Osteocyte (in vitro differentiated cells): Measurements from ENCODE around the gene TMEM9B. TPM values are rescaled to one million over a fixed set of nuclear protein-coding genes. Genes with fewer than 3 reads are reported as not detected.

Experiments used
- DNase-seq: peaks from one replicate; pipeline ENCODE4 v3.0.0; 2021; ENCODE audit warnings: mixed read lengths; ENCODE audit not compliant: unreplicated experiment; ENCODE audit errors: extremely low spot score
- H3K27ac Mint-ChIP-seq: one replicate; pipeline ENCODE4 v1.8.0; 2021; ENCODE audit warnings: mild to moderate bottlenecking, mixed read lengths; ENCODE audit not compliant: unreplicated experiment
- H3K27me3 Mint-ChIP-seq: one replicate; pipeline ENCODE4 v1.8.0; 2021; ENCODE audit warnings: mixed read lengths; ENCODE audit not compliant: unreplicated experiment
- H3K36me3 Mint-ChIP-seq: one replicate; pipeline ENCODE4 v1.8.0; 2021; ENCODE audit warnings: mixed read lengths; ENCODE audit not compliant: unreplicated experiment
- H3K4me1 Mint-ChIP-seq: one replicate; pipeline ENCODE4 v1.8.0; 2021; ENCODE audit warnings: mixed read lengths; ENCODE audit not compliant: unreplicated experiment
- H3K4me3 Mint-ChIP-seq: one replicate; pipeline ENCODE4 v1.8.0; 2021; ENCODE audit warnings: mild to moderate bottlenecking, moderate library complexity, mixed read lengths; ENCODE audit not compliant: unreplicated experiment
- H3K9me3 Mint-ChIP-seq: one replicate; pipeline ENCODE4 v1.8.0; 2021; ENCODE audit warnings: mixed read lengths; ENCODE audit not compliant: unreplicated experiment
- total RNA-seq: library from RNA; stranded (reverse); gene quantifications from 2 replicates; pipeline ENCODE4 v1.2.1, GENCODE V29; 2021
- TF ChIP-seq, protein P1 (sequence below): fragments of 200-600 bp; sonication (generic); IDR thresholded peaks from 2 replicates; pipeline ENCODE4 v1.5.0; 2021; ENCODE audit warnings: antibody characterized with exemption, mild to moderate bottlenecking, moderate library complexity

Gene TMEM9B
- total RNA-seq, 1 donor from 2014 or later: 35.9 TPM

DNA sequence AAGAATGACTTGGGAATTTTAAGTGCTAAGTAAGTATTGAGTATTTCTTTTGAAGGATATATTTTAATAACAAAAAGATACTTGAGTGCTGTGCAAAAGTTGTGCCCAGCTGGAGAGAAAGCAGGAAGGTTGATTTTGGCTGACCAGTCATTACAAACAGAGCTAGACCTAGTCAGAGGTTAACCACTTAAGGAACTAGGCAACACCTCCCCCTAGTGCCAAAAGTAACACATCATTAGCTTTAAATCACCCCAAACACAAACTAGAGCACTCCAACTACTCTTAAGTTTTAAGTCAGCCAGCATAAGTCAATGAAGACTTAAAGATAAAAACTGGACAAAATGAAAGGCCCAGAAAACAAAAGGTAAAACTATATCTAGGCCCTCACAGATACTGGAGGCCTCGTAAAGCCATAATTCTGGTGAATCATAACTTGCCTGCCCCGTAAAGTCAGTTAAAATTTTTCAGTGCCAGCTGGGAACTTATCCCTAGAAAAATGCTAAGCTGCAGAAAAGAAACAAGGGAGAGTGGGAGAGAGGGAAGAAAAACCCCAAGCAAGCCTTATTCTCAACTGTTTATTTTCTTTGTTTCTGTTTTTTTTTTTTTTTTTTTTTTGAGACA lies 4.6 kb downstream of the TMEM9B start:
- DNase-seq: no peak
- Mint-ChIP-seq H3K27ac (peak overlapping the region; percentile 45), H3K9me3 (no peaks in the 10 kb centered on the region), H3K36me3 (peaks cover 3% of the 10 kb centered on the region), H3K4me3 (no peak overlapping the region), H3K27me3 (no peaks in the 10 kb centered on the region), H3K4me1 (peaks cover 29% of the 10 kb centered on the region)
- TF ChIP-seq, protein P1, sequence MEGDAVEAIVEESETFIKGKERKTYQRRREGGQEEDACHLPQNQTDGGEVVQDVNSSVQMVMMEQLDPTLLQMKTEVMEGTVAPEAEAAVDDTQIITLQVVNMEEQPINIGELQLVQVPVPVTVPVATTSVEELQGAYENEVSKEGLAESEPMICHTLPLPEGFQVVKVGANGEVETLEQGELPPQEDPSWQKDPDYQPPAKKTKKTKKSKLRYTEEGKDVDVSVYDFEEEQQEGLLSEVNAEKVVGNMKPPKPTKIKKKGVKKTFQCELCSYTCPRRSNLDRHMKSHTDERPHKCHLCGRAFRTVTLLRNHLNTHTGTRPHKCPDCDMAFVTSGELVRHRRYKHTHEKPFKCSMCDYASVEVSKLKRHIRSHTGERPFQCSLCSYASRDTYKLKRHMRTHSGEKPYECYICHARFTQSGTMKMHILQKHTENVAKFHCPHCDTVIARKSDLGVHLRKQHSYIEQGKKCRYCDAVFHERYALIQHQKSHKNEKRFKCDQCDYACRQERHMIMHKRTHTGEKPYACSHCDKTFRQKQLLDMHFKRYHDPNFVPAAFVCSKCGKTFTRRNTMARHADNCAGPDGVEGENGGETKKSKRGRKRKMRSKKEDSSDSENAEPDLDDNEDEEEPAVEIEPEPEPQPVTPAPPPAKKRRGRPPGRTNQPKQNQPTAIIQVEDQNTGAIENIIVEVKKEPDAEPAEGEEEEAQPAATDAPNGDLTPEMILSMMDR: peak; percentile 79

DNA sequence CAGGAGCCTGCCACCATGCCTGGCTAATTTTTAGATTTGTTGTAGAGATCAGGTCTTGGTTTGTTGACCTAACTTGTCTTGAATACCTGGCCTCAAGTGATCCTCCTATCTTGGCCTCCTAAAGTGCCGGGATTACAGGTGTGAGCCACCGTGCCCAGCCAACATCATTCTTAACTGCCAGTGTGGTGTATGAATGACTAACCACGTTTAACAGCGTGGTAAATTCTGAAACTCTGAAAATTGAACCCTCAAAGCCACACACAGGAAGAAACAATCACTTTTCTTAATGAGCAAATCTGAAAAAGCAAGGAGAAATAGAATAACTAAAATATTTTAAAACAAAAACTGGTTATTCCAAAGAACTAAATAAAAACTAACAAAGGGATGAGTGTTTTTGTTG lies 7.4 kb downstream of the TMEM9B start:
- Mint-ChIP-seq H3K27me3 (no peaks in the 10 kb centered on the region), H3K4me3 (no peak overlapping the region), H3K9me3 (no peaks in the 10 kb centered on the region), H3K4me1 (peaks cover 13% of the 10 kb centered on the region), H3K27ac (no peak overlapping the region), H3K36me3 (peaks cover 11% of the 10 kb centered on the region)
- TF ChIP-seq, protein P1: no peak
- no peak for DNase-seq

DNA sequence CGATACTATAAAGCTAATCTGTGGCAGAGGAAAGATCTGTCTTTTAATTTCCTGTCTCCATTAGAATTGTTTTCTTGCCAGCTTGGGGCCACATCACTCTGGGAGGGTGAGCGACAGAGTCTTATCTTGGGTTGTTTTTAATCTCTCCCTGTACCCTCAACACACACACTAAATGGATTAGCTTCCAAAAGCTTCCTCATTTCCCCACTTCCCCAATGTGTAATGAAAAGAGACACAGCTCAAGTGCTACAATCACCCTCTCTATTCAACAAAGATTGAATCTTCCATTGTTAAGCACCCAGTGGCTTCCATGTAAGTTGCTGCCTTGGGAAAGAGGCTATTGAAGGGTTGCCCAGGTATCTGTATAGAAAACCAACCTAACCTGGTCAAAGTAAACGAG lies 15.4 kb downstream of the TMEM9B start:
- no peaks in the 10 kb centered on the region for H3K4me1 Mint-ChIP-seq
- TF ChIP-seq, protein P1: no peak
- no peak overlapping the region for H3K4me3 Mint-ChIP-seq
- H3K27ac Mint-ChIP-seq: no peak overlapping the region
- DNase-seq: no peak
- H3K27me3 Mint-ChIP-seq: no peaks in the 10 kb centered on the region
- H3K36me3 Mint-ChIP-seq: peaks cover 28% of the 10 kb centered on the region
- no peaks in the 10 kb centered on the region for H3K9me3 Mint-ChIP-seq

DNA sequence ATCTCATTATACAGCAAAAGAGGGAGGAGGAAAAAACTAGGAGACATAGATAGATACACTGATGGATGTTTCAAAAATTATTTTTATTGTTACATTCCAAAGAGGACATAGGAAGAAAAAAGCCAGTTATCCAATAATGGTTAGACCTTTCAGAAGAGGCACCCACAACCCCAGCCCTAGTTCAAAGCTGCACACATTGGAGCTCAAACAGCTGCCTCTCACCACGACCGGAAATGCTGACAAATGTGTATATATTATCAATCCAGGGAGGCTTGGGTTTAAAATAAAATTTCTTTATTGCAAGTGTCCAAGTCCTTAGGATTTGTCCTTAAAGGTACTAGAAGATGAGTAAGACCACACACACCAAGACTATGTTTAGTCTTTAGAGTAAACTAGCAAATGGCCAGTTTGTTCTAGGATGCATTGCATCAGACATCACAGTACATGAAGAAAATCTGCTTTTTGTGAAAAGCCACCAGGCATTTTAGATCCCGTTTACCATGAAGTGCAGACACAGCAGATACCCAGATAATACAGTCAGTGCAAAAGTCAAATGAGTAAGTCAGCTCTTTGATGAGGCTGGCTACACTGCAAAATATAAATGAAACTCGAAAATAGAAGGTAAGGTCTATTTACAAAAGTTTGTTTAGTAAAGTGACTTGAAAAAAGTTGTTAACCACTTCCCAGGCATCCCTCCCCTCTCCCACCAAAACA lies 16.9 kb downstream of the TMEM9B start:
- Mint-ChIP-seq H3K36me3 (peaks cover 23% of the 10 kb centered on the region), H3K27ac (no peak overlapping the region), H3K4me3 (no peak overlapping the region), H3K9me3 (no peaks in the 10 kb centered on the region), H3K27me3 (no peaks in the 10 kb centered on the region), H3K4me1 (no peaks in the 10 kb centered on the region)
- no peak for DNase-seq
- TF ChIP-seq, protein P1: no peak

DNA sequence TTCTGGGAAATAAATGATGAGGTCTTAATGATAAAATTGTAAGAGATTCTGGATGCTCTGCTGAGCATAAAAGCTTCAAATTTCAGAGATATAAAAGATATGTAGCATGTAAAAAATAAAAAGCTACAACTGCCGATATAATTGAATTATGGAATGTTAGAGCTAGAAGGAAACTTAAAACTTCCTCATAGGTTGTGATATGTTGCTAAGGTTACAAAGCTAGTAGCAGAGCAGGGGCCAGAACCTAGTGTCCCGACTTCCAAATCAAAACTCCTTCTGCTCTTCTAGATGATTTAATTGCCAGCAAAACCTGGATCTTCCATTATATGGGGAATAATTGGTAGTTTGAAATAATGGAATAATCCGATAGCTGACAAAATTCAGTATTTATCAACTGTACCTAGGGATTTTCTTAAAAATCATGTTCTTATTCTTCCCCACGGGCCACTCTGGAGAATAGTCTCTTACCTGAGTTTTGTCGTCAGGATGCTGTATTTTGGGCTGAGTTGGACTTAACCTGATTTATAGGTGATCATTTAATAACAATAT lies 21.6 kb downstream of the TMEM9B start, which contains the start of gene ASCL3:
ASCL3 (minus strand) TSS at position 499 of the 549 bp plus-strand sequence. CDS start 4,855 bp downstream, outside the sequence.
- TF ChIP-seq, protein P1: no peak
- H3K4me3 Mint-ChIP-seq: no peak within 1 kb of the TSS

More for the DNA sequence above, 21.6 kb downstream of the TMEM9B start, which contains the start of gene ASCL3:
- no peaks in the 10 kb centered on the region for H3K4me1 Mint-ChIP-seq
- DNase-seq: no peak
- no peak within 1 kb of the TSS for H3K27ac Mint-ChIP-seq
- H3K9me3 Mint-ChIP-seq: no peaks in the 10 kb centered on the region
- peaks cover 4% of the 10 kb centered on the region for H3K27me3 Mint-ChIP-seq
- peaks cover 7% of the 10 kb centered on the region for H3K36me3 Mint-ChIP-seq
